GM12872 (cell line): ENCODE data around the gene PRXL2B.

Experiments
- CTCF ChIP-seq: IDR thresholded peaks from 3 replicates; pipeline ENCODE4 v1.5.1; 2011; ENCODE audit warnings: low read depth, mild to moderate bottlenecking, low read length, moderate library complexity; ENCODE audit not compliant: insufficient read depth

PRXL2B gene

GRCh38 chr1:2566101-2567045, 20.2 kb upstream of the PRXL2B start:
- no peak for TF ChIP-seq CTCF

- TF ChIP-seq CTCF: no peak
Measured at GRCh38 chr1:2567083-2567679, 19.4 kb upstream of the PRXL2B start.

- TF ChIP-seq CTCF: no peak
Measured at GRCh38 chr1:2569060-2569459, 17.5 kb upstream of the PRXL2B start.

GRCh38 chr1:2570332-2570731, 16.2 kb upstream of the PRXL2B start:
- TF ChIP-seq CTCF: no peak

- TF ChIP-seq CTCF: no peak
Measured at GRCh38 chr1:2571348-2571747, 15.2 kb upstream of the PRXL2B start.

GRCh38 chr1:2573250-2573920, 13.2 kb upstream of the PRXL2B start:
- no peak for TF ChIP-seq CTCF

- no peak for TF ChIP-seq CTCF
Measured at GRCh38 chr1:2574350-2574749, 12.2 kb upstream of the PRXL2B start.
